ENCODE measurements around the gene TVP23C. TPM values are rescaled to one million over a fixed set of nuclear protein-coding genes. Genes with fewer than 3 reads are reported as not detected.

The TVP23C gene
- total RNA-seq, 1 experiment from 2014 or later = 14.1 TPM

DNA sequence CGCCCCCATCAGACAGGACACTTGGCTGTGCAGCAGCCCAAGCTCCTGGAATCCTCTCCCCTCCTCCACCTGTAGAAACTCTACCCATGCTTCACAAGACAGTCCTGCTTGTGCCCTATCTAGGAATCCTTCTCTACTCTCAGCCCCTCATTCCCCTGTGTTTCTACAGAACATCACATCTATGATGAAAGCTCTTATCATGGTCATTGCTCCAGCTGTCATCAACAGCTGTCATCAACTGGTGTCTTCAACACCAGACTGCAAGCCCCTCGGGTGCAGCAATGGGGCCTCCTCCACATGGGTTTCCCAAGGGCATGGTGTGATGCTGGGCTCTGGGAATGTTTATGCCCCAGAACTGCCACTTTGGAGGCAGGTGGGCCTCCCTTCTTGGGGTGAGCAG is 74.7 kb downstream of the TVP23C start:
- TF ChIP-seq EZH2phosphoT487 (IDR thresholded peaks at IDR 0.05; ENCODE audit: borderline replicate concordance) (no peak), SP1 (IDR thresholded peaks at IDR 0.05; ENCODE audit: low read depth) (no peak), YY1 (IDR thresholded peaks at IDR 0.05; ENCODE audit: extremely low read depth, insufficient replicate concordance, low read depth, low read length) (no peak), FOSL1 (IDR thresholded peaks at IDR 0.05; ENCODE audit: low read depth) (no peak)
- TF ChIP-seq, protein P1, sequence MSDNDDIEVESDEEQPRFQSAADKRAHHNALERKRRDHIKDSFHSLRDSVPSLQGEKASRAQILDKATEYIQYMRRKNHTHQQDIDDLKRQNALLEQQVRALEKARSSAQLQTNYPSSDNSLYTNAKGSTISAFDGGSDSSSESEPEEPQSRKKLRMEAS (IDR thresholded peaks at IDR 0.05) = no peak
- DNase-seq (ENCODE audit: low read depth, low spot score) = no peak
- Histone ChIP-seq H3K4me3 (replicated peaks in 1 of 2; ENCODE audit: low read depth in 1 of 2, low read length in 2 of 2) (no peak overlapping the region), H3K36me3 (ENCODE audit: control insufficient read depth in 1 of 2, insufficient read depth in 2 of 2, low read length in 2 of 2) (no peaks in the 10 kb centered on the region; a peak in 1 of 4 replicates), H3K9me2 (ENCODE audit: insufficient read depth) (no peaks in the 10 kb centered on the region), H3K4me1 (ENCODE audit: control insufficient read depth in 1 of 2, insufficient read depth in 2 of 2, low read length in 2 of 2) (peaks cover 0 to 18% of the 10 kb centered on the region in 2 experiments; a peak in 3 of 4 replicates), H3K27me3 (ENCODE audit: insufficient read depth, low read length) (no peaks in the 10 kb centered on the region), H2AFZ (ENCODE audit: low read depth, low read length, poor library complexity, severe bottlenecking) (no peak overlapping the region), H3K79me2 (ENCODE audit: insufficient read depth, low read length) (no peaks in the 10 kb centered on the region), H3K4me2 (ENCODE audit: low read length) (no peak overlapping the region), H3K9me3 (ENCODE audit: control insufficient read depth in 1 of 2, insufficient read depth in 1 of 2, low read depth in 1 of 2, low read length in 2 of 2) (no peaks in the 10 kb centered on the region), H4K20me1 (ENCODE audit: insufficient read depth) (no peaks in the 10 kb centered on the region), H3K27ac (ENCODE audit: low read depth, low read length) (no peak overlapping the region), H3K9ac (ENCODE audit: low read length) (no peak overlapping the region)
- BruUV-seq (replicated peaks) = no TSS peak
- ChIA-PET RAD21 (ENCODE audit: low non-redundant PET in 1 of 2, low total read pairs in 2 of 2, uncharacterized antibody in 2 of 2, unreplicated experiment in 2 of 2) (no interaction called here), POLR2A (no interaction called here), CTCF (interaction anchor here (3.7 kb wide), 1 partner anchor 14 kb away, joined by 24 read pairs; no protein-coding TSS in a partner anchor)
- intact Hi-C loops (cut with micrococcal nuclease) = no loop called here
- ATAC-seq = no peak

DNA sequence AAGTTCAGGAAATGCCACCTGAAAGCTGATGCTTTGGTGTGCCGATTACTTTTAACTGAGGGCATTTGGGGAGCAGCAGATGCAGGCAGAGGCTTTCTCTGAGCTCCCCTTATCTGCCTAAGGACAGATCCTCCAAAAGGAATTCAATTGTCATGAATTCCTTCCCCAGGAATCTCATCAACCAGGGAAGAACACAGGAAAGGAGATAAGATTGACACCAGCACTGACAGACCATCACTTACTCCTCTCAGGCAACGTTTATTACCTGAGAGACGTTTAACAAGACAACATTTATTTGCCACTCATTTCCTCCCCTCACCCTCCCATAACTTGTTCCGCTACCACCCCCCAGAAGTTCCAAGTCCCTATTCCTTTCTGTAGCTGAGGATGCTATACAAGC is 78.2 kb downstream of the TVP23C start:
- POLR2A ChIA-PET = no interaction called here
- no peak overlapping the region for H2AFZ ChIP-seq (ENCODE audit: low read depth, low read length, poor library complexity, severe bottlenecking)
- BruUV-seq (replicated peaks) = no TSS peak

More for the DNA sequence above, 78.2 kb downstream of the TVP23C start:
- Histone ChIP-seq H3K9me3 (ENCODE audit: control insufficient read depth in 1 of 2, insufficient read depth in 1 of 2, low read depth in 1 of 2, low read length in 2 of 2) (no peaks in the 10 kb centered on the region), H3K9ac (ENCODE audit: low read length) (no peak overlapping the region), H3K9me2 (ENCODE audit: insufficient read depth) (no peaks in the 10 kb centered on the region), H3K4me1 (ENCODE audit: control insufficient read depth in 1 of 2, insufficient read depth in 2 of 2, low read length in 2 of 2) (peaks cover 4 to 7% of the 10 kb centered on the region in 2 experiments), H3K27ac (ENCODE audit: low read depth, low read length) (no peak overlapping the region), H3K36me3 (ENCODE audit: control insufficient read depth in 1 of 2, insufficient read depth in 2 of 2, low read length in 2 of 2) (no peaks in the 10 kb centered on the region; a peak in 1 of 4 replicates), H3K4me2 (ENCODE audit: low read length) (no peak overlapping the region), H3K4me3 (replicated peaks in 1 of 2; ENCODE audit: low read depth in 1 of 2, low read length in 2 of 2) (no peak overlapping the region), H4K20me1 (ENCODE audit: insufficient read depth) (no peaks in the 10 kb centered on the region), H3K27me3 (ENCODE audit: insufficient read depth, low read length) (no peaks in the 10 kb centered on the region), H3K79me2 (ENCODE audit: insufficient read depth, low read length) (no peaks in the 10 kb centered on the region)
- no peak for DNase-seq (ENCODE audit: low read depth, low spot score)
- no peak for TF ChIP-seq CEBPB (IDR thresholded peaks at IDR 0.05; ENCODE audit: low read depth)
- TF ChIP-seq, protein P2, sequence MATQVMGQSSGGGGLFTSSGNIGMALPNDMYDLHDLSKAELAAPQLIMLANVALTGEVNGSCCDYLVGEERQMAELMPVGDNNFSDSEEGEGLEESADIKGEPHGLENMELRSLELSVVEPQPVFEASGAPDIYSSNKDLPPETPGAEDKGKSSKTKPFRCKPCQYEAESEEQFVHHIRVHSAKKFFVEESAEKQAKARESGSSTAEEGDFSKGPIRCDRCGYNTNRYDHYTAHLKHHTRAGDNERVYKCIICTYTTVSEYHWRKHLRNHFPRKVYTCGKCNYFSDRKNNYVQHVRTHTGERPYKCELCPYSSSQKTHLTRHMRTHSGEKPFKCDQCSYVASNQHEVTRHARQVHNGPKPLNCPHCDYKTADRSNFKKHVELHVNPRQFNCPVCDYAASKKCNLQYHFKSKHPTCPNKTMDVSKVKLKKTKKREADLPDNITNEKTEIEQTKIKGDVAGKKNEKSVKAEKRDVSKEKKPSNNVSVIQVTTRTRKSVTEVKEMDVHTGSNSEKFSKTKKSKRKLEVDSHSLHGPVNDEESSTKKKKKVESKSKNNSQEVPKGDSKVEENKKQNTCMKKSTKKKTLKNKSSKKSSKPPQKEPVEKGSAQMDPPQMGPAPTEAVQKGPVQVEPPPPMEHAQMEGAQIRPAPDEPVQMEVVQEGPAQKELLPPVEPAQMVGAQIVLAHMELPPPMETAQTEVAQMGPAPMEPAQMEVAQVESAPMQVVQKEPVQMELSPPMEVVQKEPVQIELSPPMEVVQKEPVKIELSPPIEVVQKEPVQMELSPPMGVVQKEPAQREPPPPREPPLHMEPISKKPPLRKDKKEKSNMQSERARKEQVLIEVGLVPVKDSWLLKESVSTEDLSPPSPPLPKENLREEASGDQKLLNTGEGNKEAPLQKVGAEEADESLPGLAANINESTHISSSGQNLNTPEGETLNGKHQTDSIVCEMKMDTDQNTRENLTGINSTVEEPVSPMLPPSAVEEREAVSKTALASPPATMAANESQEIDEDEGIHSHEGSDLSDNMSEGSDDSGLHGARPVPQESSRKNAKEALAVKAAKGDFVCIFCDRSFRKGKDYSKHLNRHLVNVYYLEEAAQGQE (IDR thresholded peaks at IDR 0.05; ENCODE audit: low read depth) = no peak
- no peak for TF ChIP-seq SP1 (IDR thresholded peaks at IDR 0.05; ENCODE audit: low read depth)
- TF ChIP-seq, protein P3, sequence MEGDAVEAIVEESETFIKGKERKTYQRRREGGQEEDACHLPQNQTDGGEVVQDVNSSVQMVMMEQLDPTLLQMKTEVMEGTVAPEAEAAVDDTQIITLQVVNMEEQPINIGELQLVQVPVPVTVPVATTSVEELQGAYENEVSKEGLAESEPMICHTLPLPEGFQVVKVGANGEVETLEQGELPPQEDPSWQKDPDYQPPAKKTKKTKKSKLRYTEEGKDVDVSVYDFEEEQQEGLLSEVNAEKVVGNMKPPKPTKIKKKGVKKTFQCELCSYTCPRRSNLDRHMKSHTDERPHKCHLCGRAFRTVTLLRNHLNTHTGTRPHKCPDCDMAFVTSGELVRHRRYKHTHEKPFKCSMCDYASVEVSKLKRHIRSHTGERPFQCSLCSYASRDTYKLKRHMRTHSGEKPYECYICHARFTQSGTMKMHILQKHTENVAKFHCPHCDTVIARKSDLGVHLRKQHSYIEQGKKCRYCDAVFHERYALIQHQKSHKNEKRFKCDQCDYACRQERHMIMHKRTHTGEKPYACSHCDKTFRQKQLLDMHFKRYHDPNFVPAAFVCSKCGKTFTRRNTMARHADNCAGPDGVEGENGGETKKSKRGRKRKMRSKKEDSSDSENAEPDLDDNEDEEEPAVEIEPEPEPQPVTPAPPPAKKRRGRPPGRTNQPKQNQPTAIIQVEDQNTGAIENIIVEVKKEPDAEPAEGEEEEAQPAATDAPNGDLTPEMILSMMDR (IDR thresholded peaks at IDR 0.05 in 2 of 3, conservative IDR thresholded peaks at IDR 0.05 in 1 of 3; ENCODE audit: borderline replicate concordance in 1 of 3, insufficient read depth in 1 of 3, low read depth in 2 of 3, low read length in 2 of 3) = no peak
- no peak for TF ChIP-seq EGR1 (IDR thresholded peaks at IDR 0.05; ENCODE audit: low read depth)
- no peak for TF ChIP-seq POLR2AphosphoS5 (IDR thresholded peaks at IDR 0.05; ENCODE audit: low read depth, low read length)
- TF ChIP-seq POLR2A (IDR thresholded peaks at IDR 0.05; ENCODE audit: borderline replicate concordance, extremely low read depth, insufficient read depth, insufficient read length) = no peak
- no peak for TF ChIP-seq TCF7L2 (IDR thresholded peaks at IDR 0.05; ENCODE audit: borderline replicate concordance, extremely low read depth, insufficient read depth, insufficient read length)
- no peak for TF ChIP-seq ELF1 (IDR thresholded peaks at IDR 0.05; ENCODE audit: borderline replicate concordance, low read depth)
- TF ChIP-seq EZH2 (IDR thresholded peaks at IDR 0.05) = no peak
- no peak for TF ChIP-seq SIN3A (IDR thresholded peaks at IDR 0.05; ENCODE audit: low read depth)
- no peak for TF ChIP-seq CBX3 (IDR thresholded peaks at IDR 0.05; ENCODE audit: low read depth)
- TF ChIP-seq YY1 (IDR thresholded peaks at IDR 0.05; ENCODE audit: extremely low read depth, insufficient replicate concordance, low read depth, low read length) = no peak
- intact Hi-C loops (cut with micrococcal nuclease) = no loop called here
- ATAC-seq = no peak
- ChIA-PET CTCF (no interaction called here), RAD21 (ENCODE audit: low non-redundant PET in 1 of 2, low total read pairs in 2 of 2, uncharacterized antibody in 2 of 2, unreplicated experiment in 2 of 2) (no interaction called here)

All from HCT116 (cell line).